HepG2 (cell line): ENCODE measurements around the gene THSD4. TPM values are rescaled to one million over a fixed set of nuclear protein-coding genes. Genes with fewer than 3 reads are reported as not detected.

Experiments used
- ATAC-seq: fragments of 200-7000 bp; cut with Tn5 transposase; 3 replicates; pipeline ENCODE4 v1.9.1; 2020; ENCODE audit warnings: mild to moderate bottlenecking, moderate library complexity
- BruUV-seq: library from RNA; stranded (reverse); fragments of 400-500 nt; replicated peaks from 2 replicates; lab custom pipeline; 2021; lab: Mats Ljungman, UMichigan
- CTCF ChIA-PET: fragments of 300-600 bp; formaldehyde crosslinking; extraction: SDS; loops from one replicate; lab custom pipeline; 2021; ENCODE audit warnings: low total read pairs, inconsistent platforms, low intra/inter-chr PET ratio; lab: Yijun Ruan, JAX
- POLR2A ChIA-PET: fragments of 350-600 bp; sonication (Branson Sonifier 250); formaldehyde crosslinking; loops from one replicate; lab custom pipeline; 2020; ENCODE audit warnings: antibody characterized with exemption, inconsistent platforms; lab: Yijun Ruan, JAX
- DNase-seq: peaks from one replicate; pipeline ENCODE4 v3.0.0-alpha.2; 2015; ENCODE audit warnings: low spot score
- FAIRE-seq: peaks from 3 replicates; lab custom pipeline; 2011; peaks lifted over from hg19 to GRCh38; lab: Jason Lieb, UNC
- H2AFZ ChIP-seq: one replicate; pipeline ENCODE4 v1.6.1; 2011; ENCODE audit warnings: low read length, inconsistent platforms
- H3K27ac ChIP-seq: fragments of 300-600 bp; 3 replicates; pipeline ENCODE4 v1.8.0; 2011; ENCODE audit warnings: mixed run types, mild to moderate bottlenecking, mixed read lengths, low read length, inconsistent platforms; ENCODE audit not compliant: insufficient read depth; ENCODE audit errors: extremely low read length
- H3K27me3 ChIP-seq, 2 experiments: fragments of 200-600 bp in 1 of 2; 2 replicates in 1 of 2; 3 replicates in 1 of 2; pipeline versions ENCODE4 v1.6.0 to v1.8.0; 2011; ENCODE audit warnings: low read length in 2 of 2, mild to moderate bottlenecking in 2 of 2, moderate library complexity in 2 of 2, inconsistent platforms in 1 of 2; ENCODE audit not compliant: insufficient read depth in 2 of 2, control insufficient read depth in 1 of 2
- H3K36me3 ChIP-seq, 2 experiments: fragments of 200-600 bp in 1 of 2; replicated peaks in 1 of 2; 2 replicates in 1 of 2; 3 replicates in 1 of 2; pipeline versions ENCODE4 v1.5.1 to v1.8.0; 2011; ENCODE audit warnings: low read length in 2 of 2, inconsistent platforms in 1 of 2; ENCODE audit not compliant: insufficient read depth in 2 of 2, control insufficient read depth in 1 of 2
- H3K4me1 ChIP-seq: 2 replicates; pipeline ENCODE4 v1.5.1; 2012; ENCODE audit warnings: low read length, inconsistent platforms; ENCODE audit not compliant: insufficient read depth
- H3K4me2 ChIP-seq: 2 replicates; pipeline ENCODE4 v1.6.0; 2011; ENCODE audit warnings: low read depth, low read length, inconsistent platforms
- H3K4me3 ChIP-seq, 3 experiments: fragments of 200-600 bp in 1 of 3; sonication (generic), shearing (Covaris generic) in 1 of 3; replicated peaks in 1 of 3; 2 replicates each; pipeline ENCODE4 v1.5.1; 2011 to 2016; ENCODE audit warnings: low read length in 3 of 3, inconsistent platforms in 2 of 3, low read depth in 2 of 3, mild to moderate bottlenecking in 2 of 3, control low read depth in 1 of 3, mixed read lengths in 1 of 3; ENCODE audit not compliant: insufficient read depth in 1 of 3
- H3K79me2 ChIP-seq: one replicate; pipeline ENCODE4 v1.6.1; 2011; ENCODE audit warnings: low read length, inconsistent platforms; ENCODE audit not compliant: insufficient read depth
- H3K9ac ChIP-seq: 2 replicates; pipeline ENCODE4 v1.6.0; 2011; ENCODE audit warnings: mild to moderate bottlenecking, low read depth, low read length, inconsistent platforms; ENCODE audit not compliant: insufficient read depth
- H3K9me3 ChIP-seq: 2 replicates; pipeline ENCODE4 v1.5.1; 2012; ENCODE audit warnings: mild to moderate bottlenecking, low read length
- H4K20me1 ChIP-seq: 2 replicates; pipeline ENCODE4 v1.6.0; 2011; ENCODE audit warnings: inconsistent platforms, mild to moderate bottlenecking, low read length, moderate library complexity; ENCODE audit not compliant: insufficient read depth
- ATM ChIP-seq: fragments of 450-650 bp; IDR thresholded peaks from 2 replicates; pipeline ENCODE4 v1.7.1; 2017; ENCODE audit warnings: mild to moderate bottlenecking, borderline replicate concordance
- E2F5 ChIP-seq: sonication (generic); formaldehyde crosslinking; conservative IDR thresholded peaks from 2 replicates; pipeline ENCODE4 v1.4.0; 2020; ENCODE audit warnings: missing genetic modification reagents
- GATAD1 ChIP-seq: IDR thresholded peaks from 2 replicates; pipeline ENCODE4 v1.6.1; 2016; ENCODE audit warnings: missing genetic modification reagents, missing compliant biosample characterization
- HMG20B ChIP-seq: conservative IDR thresholded peaks from 2 replicates; pipeline ENCODE4 v1.6.1; 2016; ENCODE audit warnings: missing genetic modification reagents, missing compliant biosample characterization
- NFRKB ChIP-seq: fragments of 450-650 bp; IDR thresholded peaks from 2 replicates; pipeline ENCODE4 v1.6.1; 2017
- REL ChIP-seq: sonication (generic); formaldehyde crosslinking; conservative IDR thresholded peaks from 2 replicates; pipeline ENCODE4 v1.8.0; 2022; ENCODE audit warnings: mild to moderate bottlenecking, missing genetic modification reagents, moderate library complexity
- RFX3 ChIP-seq: IDR thresholded peaks from 2 replicates; pipeline ENCODE4 v1.6.1; 2016; ENCODE audit warnings: missing biosample characterization, missing genetic modification reagents
- SKIL ChIP-seq: sonication (generic); formaldehyde crosslinking; IDR thresholded peaks from 2 replicates; pipeline ENCODE4 v1.8.0; 2022; ENCODE audit warnings: missing genetic modification reagents, mild to moderate bottlenecking, moderate library complexity, borderline replicate concordance
- SOX6 ChIP-seq, 2 experiments: fragments of 450-650 bp in 1 of 2; sonication (generic) in 1 of 2; formaldehyde crosslinking in 1 of 2; IDR thresholded peaks; 2 replicates each; pipeline versions ENCODE4 v1.4.0 to v1.6.1; 2017 to 2020; ENCODE audit warnings: antibody characterized with exemption in 1 of 2, mild to moderate bottlenecking in 1 of 2, missing genetic modification reagents in 1 of 2
- XRCC5 ChIP-seq: fragments of 200-400 bp; formaldehyde crosslinking; optimal IDR thresholded peaks from 2 replicates; pipeline ENCODE3; 2017; ENCODE audit warnings: mild to moderate bottlenecking, low read length
- YY1 ChIP-seq: IDR thresholded peaks from 2 replicates; pipeline ENCODE4 v1.6.1; 2011; ENCODE audit warnings: low read length, low read depth, moderate library complexity, mild to moderate bottlenecking; ENCODE audit not compliant: insufficient read depth, insufficient replicate concordance
- ZC3H13 ChIP-seq: sonication (generic); formaldehyde crosslinking; IDR thresholded peaks from 2 replicates; pipeline ENCODE4 v1.8.1; 2023; ENCODE audit warnings: mild to moderate bottlenecking, missing genetic modification reagents, moderate library complexity
- ZFP1 ChIP-seq: IDR thresholded peaks from 2 replicates; pipeline ENCODE4 v1.6.1; 2016
- ZNF256 ChIP-seq: sonication (generic); formaldehyde crosslinking; conservative IDR thresholded peaks from 2 replicates; pipeline ENCODE4 v1.4.0; 2020; ENCODE audit warnings: missing genetic modification reagents
- ZNF317 ChIP-seq: sonication (generic); formaldehyde crosslinking; IDR thresholded peaks from 2 replicates; pipeline ENCODE4 v1.5.0; 2020; ENCODE audit warnings: mild to moderate bottlenecking, missing genetic modification reagents
- ZNF720 ChIP-seq: sonication (generic); formaldehyde crosslinking; IDR thresholded peaks from 2 replicates; pipeline ENCODE4 v1.4.0; 2020; ENCODE audit warnings: missing genetic modification reagents
- ZNF775 ChIP-seq: sonication (generic); formaldehyde crosslinking; IDR thresholded peaks from 2 replicates; pipeline ENCODE4 v1.4.0; 2020; ENCODE audit warnings: missing genetic modification reagents, mild to moderate bottlenecking, moderate library complexity, borderline replicate concordance
- WGBS: methylation state at CpG from one replicate; pipeline ENCODE4 v1.1.6; 2017; ENCODE audit warnings: low lambda C conversion rate; 5-methylcytosine and 5-hydroxymethylcytosine counted together
- in situ Hi-C: cut with HindIII; loops from 2 replicates; pipeline ENCODE4 v1.10.0; 2017; ENCODE audit warnings: low pct_unique_long_range_greater_than_20kb; ENCODE audit not compliant: extremely low pct_ligation_motif_present
- intact Hi-C: fragments of 100-400 bp; cut with micrococcal nuclease; formaldehyde crosslinking; loops from one replicate; pipeline ENCODE4 v1.10.0; 2022; ENCODE audit not compliant: unreplicated experiment
- polyA plus RNA-seq, 8 experiments: library from polyadenylated mRNA; depleted of rRNA in 3 of 8; stranded (reverse) in 7 of 8; unstranded in 1 of 8; fragments of >200 nt; fragmentation: Illumina TruSeq in 4 of 8; extraction: Trizol in 4 of 8; gene quantifications; 2 replicates each; pipeline versions ENCODE4 v1.2.1 to v1.2.3, GENCODE V29; 2011 to 2016; ENCODE audit warnings: low read depth in 4 of 8, missing spikeins in 1 of 8, mixed read lengths in 1 of 8; ENCODE audit not compliant: insufficient read depth in 1 of 8
- total RNA-seq, 5 experiments: library from RNA; depleted of rRNA; stranded (reverse); fragments of >200 nt; fragmentation: Illumina TruSeq; extraction: Trizol; gene quantifications; 2 replicates each; pipeline ENCODE4 v1.2.3, GENCODE V29; 2016; ENCODE audit warnings: low read depth in 1 of 5

The THSD4 gene
- total and polyA plus RNA-seq, 2 of the 13 experiments (the other 11 are each of a cell fraction or from before 2014, with no cell fraction given) = 0.07 to 0.21 TPM

- no peak for TF ChIP-seq SKIL (CRISPR knock-in tag)
These were observed 34.6 kb upstream of the THSD4 start (continued) for GRCh38 chr15:71080705-71081104.

GRCh38 chr15:71082803-71083202 is 32.5 kb upstream of the THSD4 start:
- CTCF ChIA-PET = no interaction called here
- H3K79me2 ChIP-seq = no peaks in the 10 kb centered on the region
- POLR2A ChIA-PET = no interaction called here
- no peaks in the 10 kb centered on the region for H3K27me3 ChIP-seq
- TF ChIP-seq ZNF317 (CRISPR knock-in tag) = no peak
- no peak for TF ChIP-seq XRCC5
- H3K36me3 ChIP-seq = no peaks in the 10 kb centered on the region
- in situ Hi-C loops (no loop called here), intact Hi-C loops (no loop called here)
- no peak overlapping the region for H3K4me2 ChIP-seq
- no peak overlapping the region for H2AFZ ChIP-seq
- no peak overlapping the region for H3K9ac ChIP-seq
- H3K4me3 ChIP-seq = no peak overlapping the region
- H4K20me1 ChIP-seq = no peaks in the 10 kb centered on the region
- no TSS peak for BruUV-seq
- ATAC-seq = no peak
- no peaks in the 10 kb centered on the region for H3K9me3 ChIP-seq
- DNase-seq = no peak
- H3K4me1 ChIP-seq = no peaks in the 10 kb centered on the region
- WGBS = 44% methylated on average over 5 of the region's 5 CpGs
- no peak for FAIRE-seq
- no peak overlapping the region for H3K27ac ChIP-seq

GRCh38 chr15:71083349-71083748 is 31.9 kb upstream of the THSD4 start:
- in situ Hi-C loops (no loop called here), intact Hi-C loops (no loop called here)
- Histone ChIP-seq H4K20me1 (no peaks in the 10 kb centered on the region), H3K27me3 (no peaks in the 10 kb centered on the region), H3K36me3 (no peaks in the 10 kb centered on the region), H3K79me2 (no peaks in the 10 kb centered on the region), H3K4me3 (no peak overlapping the region)
- 54% methylated on average over 5 of the region's 5 CpGs for WGBS
- FAIRE-seq (no peak), ATAC-seq (no peak)
- no TSS peak for BruUV-seq
- POLR2A ChIA-PET = no interaction called here
- no peak for TF ChIP-seq ZNF256 (CRISPR knock-in tag)
- no peak for TF ChIP-seq RFX3 (CRISPR knock-in tag)
- no peak for TF ChIP-seq E2F5 (CRISPR knock-in tag)
- TF ChIP-seq NFRKB = no peak
- no peak for TF ChIP-seq ZC3H13 (CRISPR knock-in tag)
- TF ChIP-seq ATM = no peak
- no peak for TF ChIP-seq ZNF720
- no peak for TF ChIP-seq SOX6 (IDR thresholded peaks at IDR 0.05)
- no peak for TF ChIP-seq SOX6 (CRISPR knock-in tag; IDR thresholded peaks at IDR 0.05)
- no peak for TF ChIP-seq HMG20B (CRISPR knock-in tag)
- TF ChIP-seq YY1 = no peak
- no peak for TF ChIP-seq GATAD1
- no peak for TF ChIP-seq REL (CRISPR knock-in tag)
- TF ChIP-seq ZFP1 = no peak
- TF ChIP-seq ZNF775 = no peak
- TF ChIP-seq, all 625 proteins: peak for 0
- Histone ChIP-seq H3K9me3 (no peaks in the 10 kb centered on the region), H3K4me2 (no peak overlapping the region), H2AFZ (no peak overlapping the region), H3K9ac (no peak overlapping the region), H3K27ac (no peak overlapping the region), H3K4me1 (no peaks in the 10 kb centered on the region)
- CTCF ChIA-PET = no interaction called here
- no peak for DNase-seq
